T-helper 1 cell treated with Interleukin-12 subunit alpha and Interleukin-12 subunit beta and Interleukin-4 antibody, amounts not matched to agents 30 ng/mL and 1 ng/mL, for 36 hours (primary cell): ENCODE results near the gene RCC1. TPM values are rescaled to one million over a fixed set of nuclear protein-coding genes. Genes with fewer than 3 reads are reported as not detected.
"Not testable (repeated sequence)": the region's sequence is repeated elsewhere in the genome, so short reads cannot be mapped to it uniquely, and the experiment has no call there.

Experiments
- intact Hi-C: fragments of 100-400 bp; cut with micrococcal nuclease; formaldehyde crosslinking; loops from one replicate; pipeline ENCODE4 v1.15.1; 2024
- total RNA-seq: library from RNA; stranded (reverse); gene quantifications from 2 replicates; pipeline ENCODE4 v1.2.3, GENCODE V29; 2022

RCC1 gene
- total RNA-seq, 1 donor from 2014 or later = 55.8 TPM

DNA sequence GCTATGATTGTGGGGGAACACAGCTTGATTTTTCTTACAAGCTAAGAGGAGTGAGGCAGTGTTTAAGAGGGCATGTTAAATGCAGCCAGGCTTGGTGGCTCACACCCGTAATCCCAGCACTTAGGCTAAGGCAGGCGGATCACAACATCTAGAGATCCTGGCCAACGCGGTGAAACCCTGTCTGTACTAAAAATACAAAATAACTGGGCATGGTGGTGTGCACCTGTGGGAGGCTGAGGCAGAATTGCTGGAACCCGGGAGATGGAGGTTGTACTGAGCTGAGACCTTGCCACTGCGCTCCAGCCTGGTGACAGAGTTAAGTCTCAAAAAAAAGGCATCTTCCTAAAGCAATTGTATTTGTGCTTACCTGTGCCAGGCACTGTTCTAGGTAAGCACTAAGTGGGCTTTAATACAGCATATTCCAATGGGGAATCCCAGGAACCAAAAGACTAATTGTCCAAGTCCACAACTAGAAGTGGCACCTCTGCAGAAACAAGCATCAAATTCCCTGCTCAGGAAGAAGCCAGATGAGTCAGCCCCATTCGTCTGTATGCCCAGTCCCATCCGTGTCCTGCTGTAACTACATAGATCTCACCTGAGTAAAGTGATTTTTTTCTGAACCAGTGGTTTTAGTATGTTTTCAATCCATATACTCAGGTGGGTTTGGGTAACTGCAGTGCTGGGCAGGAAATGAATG, 4.6 kb downstream of the RCC1 start:
- intact Hi-C loops = no loop called here

DNA sequence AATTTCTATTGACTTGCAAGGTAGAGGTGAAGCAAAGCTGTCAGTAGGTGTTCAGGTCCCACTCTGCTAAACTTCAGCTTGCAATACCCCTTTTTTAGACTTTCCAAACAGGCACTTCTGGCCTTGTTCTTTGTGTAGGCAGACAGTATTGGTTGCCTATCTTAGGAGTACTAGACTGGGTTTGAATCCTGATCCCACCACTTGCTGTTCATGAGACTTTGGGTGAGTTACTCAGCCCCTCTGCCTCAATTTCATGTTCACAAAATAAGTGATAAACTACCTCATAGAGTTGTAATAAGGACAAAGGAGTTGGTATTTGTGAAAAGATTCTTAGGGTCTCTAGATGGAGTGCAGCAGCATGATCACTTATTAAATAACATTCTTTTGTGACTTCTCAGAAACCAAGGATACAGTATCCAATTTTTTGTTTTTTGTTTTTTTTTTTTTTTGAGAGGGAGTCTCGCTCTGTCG, 5.2 kb downstream of the RCC1 start:
- intact Hi-C loops = no loop called here

DNA sequence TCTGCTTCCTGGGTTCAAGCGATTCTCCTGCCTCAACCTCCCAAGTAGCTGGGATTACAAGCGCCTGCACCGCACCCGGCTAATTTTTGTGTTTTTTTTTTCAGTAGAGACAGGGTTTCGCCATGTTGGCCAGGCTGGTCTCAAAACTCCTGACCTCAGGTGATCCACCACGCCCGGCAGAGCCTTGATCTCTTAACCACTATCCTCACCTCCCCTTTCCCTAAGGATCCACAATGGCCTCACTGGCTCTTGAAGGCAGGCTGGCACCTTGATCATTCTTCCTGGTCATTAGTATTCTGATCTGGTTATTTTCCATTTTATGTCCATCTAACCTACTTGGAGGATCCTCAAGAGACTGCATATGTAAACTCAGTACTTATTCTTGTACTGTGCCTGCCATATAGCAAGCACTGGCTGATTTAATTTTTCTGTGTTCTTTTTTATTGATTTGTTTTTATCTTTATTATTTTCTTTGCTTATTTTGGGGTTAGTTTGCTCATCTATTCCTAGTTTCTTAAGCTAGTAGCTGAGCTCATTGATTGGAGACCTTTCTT, 6.3 kb downstream of the RCC1 start:
- intact Hi-C loops = no loop called here

DNA sequence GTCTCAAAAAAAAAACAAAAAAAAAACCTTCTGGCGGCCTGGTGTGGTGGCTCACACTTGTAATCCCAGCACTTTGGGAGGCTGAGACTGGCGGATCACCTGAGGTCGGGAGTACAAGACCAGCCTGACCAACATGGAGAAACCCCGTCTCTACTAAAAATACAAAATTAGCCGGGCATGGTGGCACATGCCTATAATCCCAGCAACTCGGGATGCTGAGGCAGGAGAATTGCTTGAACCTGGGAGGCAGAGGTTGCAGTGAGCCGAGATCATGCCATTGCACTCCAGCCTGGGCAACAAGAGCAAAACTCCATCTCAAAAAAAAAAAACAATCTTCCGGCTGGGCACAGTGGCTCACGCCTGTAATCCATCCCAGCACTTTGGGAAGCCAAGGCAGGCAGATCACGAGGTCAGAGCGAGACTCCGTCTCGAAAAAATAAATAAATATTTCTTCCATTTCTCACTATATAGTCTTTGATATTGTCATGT, 8.6 kb downstream of the RCC1 start:
- intact Hi-C loops = not testable (repeated sequence)

DNA sequence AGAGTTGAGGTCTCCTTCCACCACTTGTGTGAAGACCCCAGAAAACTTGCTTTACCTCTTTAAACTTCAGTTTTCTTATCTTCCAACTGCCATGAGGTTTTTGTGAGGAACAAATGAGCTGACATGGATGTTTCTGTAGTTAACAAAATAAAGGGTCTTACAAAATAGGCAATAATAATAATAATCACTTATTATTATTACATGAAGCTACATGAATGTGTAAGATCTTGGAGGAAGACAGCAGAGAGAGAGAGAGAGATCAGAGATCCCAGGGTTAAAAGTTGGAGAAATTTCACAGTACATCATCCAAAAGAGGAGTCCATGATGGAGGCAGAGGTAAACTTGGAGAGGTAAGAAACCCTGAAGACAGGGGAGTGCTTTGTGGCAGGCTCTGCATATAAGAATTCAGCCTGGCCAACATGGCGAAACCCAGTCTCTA, 10.7 kb downstream of the RCC1 start:
- intact Hi-C loops = no loop called here

DNA sequence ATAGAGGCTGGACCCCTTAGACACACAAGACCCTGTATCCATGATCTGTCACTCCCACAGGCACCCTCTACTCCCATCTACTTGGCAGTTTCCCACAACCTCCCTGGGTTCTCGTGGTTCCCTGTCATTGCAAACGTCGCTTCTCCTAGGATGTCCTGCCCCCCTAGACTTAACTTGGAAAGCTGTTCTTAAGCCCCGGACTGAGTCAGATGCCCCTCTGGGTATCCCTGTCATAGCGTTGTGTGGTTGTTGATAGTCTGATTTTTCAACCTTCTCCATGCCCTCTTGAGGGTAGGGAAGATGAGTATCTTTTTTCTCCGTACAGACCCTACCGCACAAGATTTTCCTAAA, 11.8 kb downstream of the RCC1 start:
- intact Hi-C loops = no loop called here

DNA sequence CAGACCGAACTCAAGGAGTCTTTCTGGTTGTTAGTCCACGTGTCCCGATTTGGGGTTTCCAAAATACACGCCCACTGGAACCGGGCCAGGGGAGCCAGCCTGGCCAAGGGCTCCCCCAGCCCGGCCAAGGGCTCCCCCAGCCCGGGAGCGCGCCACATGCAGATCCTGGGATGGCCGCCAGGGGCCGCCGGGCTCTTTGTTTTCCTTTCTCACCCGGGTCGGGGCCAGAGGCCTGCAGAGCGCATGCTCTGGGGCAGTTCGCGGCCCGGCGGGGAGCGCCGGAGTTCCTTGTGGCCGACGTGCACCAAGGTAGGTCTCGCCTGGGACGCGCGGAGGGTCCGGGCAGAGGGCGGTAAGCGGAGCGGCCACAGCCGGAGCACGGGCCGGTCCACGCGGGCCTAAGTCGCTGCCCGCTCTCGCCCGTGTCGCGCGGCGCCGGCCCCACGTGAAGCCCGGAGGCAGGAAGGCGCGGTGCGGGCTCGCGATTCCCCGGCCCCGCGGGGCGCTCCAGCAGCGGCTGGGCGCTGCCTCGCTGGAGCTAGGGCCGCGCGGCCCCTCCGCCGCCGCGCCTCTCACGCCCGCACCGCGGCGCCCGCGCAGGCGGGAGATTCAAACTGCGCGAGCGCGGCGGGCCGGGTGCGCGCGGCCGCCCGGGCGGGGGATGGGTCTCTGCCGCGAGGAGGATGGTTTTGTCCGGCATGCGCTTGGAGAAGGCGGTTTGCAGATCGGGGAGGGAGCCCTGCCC, 12.3 kb downstream of the RCC1 start:
- intact Hi-C loops = loop anchor here (1.0 kb wide), 6 partner anchors 12 to 359 kb away; partner anchors contain the start of genes RCC1 and TAF12

DNA sequence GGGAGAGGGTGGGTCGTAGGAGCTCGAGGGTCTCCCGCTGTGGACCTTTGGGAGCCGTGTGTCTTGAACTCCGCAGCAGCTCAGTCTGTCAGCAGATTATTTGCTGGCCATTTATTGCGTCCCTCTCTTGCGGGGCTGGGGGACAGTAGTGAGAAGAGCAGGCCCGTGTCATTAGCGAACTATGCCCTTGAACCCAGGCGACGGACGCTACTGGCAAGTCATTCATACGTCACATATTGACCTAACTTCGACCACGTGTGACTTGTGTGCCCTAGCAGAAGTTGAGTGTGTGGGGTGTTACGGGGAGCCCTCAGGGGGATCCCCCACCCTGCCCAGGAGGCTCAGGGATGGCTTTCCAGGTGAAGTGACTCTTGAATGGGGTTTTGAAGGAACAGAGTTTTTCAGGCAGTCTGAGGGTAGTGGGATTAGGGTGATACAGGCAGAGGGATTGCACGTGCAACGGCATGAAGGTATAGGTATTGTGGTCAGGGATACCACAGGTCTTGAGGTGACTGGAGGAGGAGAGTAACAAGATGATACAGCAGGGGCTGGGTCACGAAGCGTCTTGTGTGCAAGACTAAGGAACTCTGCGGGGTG, 13.0 kb downstream of the RCC1 start:
- intact Hi-C loops = loop anchor here (1.0 kb wide), 6 partner anchors 13 to 358 kb away; partner anchors contain the start of genes RCC1 and TAF12

DNA sequence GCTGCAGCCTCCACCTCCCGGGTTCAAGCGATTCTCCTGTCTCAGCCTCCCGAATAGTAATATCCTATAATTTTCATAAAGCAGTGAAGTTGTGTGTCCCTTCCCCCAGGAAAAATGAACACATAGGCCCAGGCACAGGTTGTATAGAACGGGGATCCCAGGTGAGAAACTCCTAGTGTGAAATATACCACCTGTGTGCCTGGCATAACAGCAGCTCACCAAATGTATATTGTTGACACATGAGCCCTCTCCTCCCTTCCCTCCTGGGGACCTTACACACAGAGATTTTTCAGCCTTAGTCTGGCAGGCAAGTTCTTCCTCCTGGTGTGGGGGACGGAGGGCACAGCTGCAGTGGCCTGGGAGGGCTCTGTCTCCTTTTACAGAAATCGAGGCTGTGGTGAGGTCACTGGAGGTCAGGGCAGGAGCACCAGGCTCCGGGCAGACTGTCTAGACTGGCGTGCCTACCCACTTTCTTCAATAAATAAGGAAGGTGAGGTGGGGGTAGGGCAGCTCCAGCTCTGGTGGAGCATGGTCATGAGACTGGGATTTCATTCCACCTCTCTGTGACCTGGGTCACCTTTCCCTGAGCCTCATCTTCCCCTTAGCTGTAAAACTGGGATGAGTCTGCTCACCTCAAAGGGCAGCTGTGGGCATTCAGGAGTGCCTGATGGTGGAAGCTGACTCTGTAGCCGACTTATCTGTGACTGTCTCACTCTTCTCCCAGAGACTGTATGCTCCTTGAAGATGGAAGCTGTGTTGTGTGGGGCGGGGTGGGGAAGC, 14.3 kb downstream of the RCC1 start:
- intact Hi-C loops = no loop called here

DNA sequence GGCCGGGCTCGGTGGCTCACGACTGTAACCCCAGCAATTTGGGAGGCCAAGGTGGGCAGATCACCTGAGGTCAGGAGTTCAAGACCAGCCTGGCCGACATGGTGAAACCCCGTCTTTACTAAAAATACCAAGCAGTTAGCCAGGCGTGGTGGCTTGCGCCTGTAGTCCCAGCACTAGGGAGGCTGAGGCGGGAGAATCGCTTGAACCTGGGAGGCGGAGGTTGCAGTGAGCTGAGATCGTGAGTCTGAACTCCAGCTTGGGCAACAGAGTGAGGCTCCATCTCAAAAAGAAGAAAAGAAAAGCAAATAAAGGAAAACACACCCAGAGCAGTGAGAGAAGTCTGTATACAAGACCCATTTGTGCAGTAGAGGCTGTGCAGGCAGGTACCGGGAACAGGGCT, 15.0 kb downstream of the RCC1 start:
- intact Hi-C loops = not testable (repeated sequence)

DNA sequence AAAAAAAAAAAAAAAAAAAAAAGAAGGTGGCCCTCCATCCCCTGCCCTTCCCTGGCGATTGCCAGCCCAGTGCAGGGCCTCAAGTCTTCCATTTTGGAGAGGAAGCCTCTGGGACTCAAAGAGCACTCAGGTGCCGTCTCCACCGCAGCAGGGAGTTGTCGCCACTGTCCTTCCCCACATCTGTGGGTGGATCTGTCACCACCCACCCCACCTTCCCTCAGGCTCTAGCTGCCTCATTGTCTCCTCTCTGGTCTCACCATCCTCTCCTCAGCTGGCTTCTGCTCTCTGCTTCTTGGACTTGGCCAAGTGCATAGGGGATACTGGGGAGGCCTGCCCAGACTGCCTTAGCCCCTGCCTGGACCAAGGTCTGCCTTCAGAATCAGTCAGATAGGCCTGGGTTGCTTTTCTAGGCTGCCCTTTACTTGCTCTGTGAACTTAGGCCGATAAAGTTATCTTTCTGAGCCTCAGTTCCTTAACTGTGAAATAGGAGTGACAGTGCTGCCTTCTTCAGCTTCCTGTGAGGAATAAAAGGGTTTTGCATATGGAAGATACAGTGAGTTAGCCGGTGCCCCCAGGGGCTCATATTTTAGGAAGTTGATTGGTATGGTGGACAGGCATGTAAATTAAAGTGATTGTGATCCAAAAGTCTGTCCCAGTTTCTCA, 15.8 kb downstream of the RCC1 start:
- intact Hi-C loops = no loop called here

DNA sequence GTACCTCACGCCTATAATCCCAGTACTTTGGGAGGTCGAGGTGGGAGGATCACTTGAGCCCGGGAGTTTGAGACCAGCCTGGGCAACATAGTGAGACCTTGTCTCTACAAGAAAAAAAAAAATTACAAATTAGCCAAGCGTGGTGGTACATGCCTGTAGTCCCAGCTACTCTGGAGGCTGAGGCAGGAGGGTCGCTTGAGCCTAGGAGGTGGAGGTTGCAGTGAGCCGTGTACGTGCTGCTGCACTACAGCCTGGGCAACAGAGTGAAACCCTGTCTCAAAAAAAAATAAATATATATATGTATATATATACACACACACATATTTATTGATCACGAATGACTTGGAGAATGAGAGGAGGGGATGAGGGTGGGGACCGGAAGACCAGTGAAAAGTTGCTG, 16.7 kb downstream of the RCC1 start:
- intact Hi-C loops = not testable (repeated sequence)

DNA sequence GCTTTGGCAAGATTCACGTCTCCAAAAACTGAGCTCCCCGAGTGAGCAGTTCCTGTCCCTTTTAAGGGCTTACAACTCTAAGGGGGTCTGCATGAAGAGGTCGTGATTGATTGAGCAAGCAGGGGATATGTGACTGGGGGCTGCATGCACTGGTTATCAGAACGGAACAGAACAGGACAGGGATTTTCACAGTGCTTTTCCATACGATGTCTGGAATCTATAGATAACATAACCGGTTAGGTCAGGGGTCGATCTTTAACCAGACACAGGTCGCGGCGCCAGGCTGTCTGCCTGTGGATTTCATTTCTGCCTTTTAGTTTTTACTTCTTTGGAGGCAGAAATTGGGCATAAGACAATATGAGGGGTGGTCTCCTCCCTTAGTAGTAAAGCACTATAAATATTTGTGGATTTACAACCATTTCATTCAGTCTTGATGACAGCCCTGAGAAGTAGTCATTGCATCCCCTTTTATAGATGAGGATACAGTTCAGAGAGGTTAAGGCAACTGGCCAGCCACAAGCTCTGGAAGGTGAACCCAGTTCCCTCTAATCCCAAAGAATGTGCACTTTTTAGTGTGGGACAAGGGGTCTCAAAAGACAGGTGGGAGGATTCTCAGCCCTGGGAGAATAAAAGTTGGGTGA, 19.3 kb downstream of the RCC1 start:
- intact Hi-C loops = not testable (repeated sequence)

DNA sequence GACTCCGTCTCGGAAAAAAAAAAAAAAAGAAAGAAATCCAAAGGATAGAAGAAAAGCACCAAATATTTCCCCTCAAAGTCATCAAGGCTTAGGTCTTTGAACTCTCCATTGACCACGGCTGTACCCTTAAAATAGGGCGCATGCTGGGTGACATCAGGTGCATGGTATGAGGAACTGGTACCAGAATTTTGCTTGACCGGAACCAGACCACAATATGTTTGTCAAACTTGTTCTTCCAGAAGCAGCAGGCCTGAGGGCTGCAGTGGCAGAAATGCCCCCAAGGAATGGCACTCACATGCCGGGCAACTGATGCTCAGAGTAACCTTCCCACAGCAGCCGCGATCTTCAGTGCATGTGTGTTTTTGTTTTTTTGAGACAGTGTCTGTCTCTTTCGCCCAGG, 21.0 kb downstream of the RCC1 start:
- intact Hi-C loops = no loop called here

DNA sequence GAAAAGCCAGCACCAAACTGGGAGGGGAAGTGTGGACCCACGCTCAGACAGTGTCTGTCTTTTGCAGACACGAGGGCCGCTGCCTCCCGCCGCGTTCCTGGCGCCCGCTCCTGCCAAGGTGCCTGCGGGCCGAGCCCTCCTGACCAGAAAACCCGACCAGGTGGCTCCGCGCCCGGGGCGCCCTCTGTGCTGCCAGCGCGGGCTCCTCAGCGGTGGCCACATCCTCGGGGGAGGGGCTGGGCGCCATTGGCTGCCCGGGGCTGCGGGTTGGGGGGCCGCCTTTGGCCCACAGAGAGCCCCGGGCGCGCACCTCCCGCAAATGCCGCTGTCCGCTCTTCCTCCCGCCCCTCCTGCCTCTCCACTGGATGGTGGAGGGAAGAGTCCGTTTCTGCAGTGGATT, 24.6 kb downstream of the RCC1 start:
- intact Hi-C loops = no loop called here

DNA sequence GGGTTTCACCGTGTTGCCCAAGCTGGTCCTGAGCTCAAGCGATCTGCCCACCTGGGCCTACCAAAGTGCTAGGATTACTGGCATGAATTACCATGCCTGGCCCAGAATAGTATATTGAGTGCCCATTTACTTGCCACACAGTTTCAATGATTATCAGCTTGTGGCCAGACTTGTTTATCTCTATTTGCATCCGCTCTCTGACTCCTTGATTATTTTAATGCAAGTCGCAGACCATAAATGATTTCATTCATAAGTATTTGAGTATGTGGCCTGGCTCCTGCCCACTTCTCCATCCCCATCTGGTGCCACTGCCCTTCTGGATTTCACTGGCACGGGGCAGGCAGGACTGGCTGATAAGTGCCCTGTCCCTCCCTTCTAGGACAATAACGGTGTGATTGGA, 28.8 kb downstream of the RCC1 start:
- intact Hi-C loops = no loop called here

DNA sequence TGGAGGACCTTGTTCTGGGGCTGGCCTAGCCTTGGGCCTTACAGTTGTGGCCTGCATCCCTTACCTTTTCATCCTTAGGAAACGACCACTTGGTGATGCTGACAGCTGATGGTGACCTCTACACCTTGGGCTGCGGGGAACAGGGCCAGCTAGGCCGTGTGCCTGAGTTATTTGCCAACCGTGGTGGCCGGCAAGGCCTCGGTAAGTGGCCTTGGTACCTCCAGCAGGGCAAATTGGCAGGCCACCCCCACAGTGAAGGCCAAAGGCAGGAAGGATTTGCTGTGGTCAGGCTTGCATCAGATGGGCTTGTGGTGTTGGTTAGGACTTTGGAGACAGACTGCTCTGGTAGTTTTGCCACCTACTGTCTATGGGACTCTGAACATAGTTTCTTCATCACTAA, 29.3 kb downstream of the RCC1 start:
- intact Hi-C loops = no loop called here

DNA sequence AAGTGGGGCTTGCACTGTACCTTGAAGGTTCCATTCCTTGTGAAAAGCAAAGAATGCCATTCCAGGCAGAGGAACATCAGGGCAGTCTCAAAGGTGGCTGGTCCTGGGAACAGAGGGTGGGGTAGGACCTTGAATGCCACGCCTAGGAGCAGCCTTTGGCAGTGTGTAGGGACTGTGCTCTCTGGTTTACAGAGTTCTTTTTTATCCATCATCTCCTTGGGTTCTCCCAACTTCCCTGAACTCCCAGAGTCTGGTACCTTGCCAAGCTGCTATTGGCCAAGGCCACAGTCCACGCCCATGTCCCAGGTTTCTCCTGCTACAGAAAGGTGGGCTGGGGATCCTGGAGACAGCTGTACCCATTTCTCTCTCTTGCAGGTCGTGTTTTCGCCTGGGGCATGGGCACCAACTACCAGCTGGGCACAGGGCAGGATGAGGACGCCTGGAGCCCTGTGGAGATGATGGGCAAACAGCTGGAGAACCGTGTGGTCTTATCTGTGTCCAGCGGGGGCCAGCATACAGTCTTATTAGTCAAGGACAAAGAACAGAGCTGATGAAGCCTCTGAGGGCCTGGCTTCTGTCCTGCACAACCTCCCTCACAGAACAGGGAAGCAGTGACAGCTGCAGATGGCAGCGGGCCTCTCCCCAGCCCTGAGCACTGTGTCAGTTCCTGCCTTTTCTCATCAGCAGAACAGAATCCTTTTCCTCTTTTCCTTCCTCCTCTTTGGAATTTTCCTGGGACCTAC, 31.8 kb downstream of the RCC1 start:
- intact Hi-C loops = no loop called here

DNA sequence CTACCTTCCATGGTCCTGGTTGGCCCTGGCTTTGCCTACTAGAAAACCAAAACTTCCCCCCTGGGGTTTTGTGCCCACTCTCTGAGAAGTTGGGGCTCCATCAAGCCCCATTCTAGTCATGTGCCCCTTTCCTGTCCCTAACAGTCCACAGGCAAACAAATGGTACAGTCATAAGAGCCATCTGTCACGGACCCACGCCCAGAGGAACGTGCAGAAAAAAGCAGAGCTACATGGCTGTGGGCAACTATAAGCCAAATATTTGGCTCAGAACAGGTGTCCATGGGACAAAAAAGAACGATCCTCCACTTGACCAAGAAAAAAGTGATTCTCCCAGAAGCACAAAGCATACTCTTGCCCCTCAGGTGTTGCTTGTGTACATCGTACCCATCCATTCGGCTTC, 32.4 kb downstream of the RCC1 start:
- intact Hi-C loops = no loop called here
